GM23338 (cell line): ENCODE measurements around the gene VOPP1. TPM values are rescaled to one million over a fixed set of nuclear protein-coding genes. Genes with fewer than 3 reads are reported as not detected.

ENCODE experiments used
- ATAC-seq: fragments of 200-7000 bp; cut with Tn5 transposase; 3 replicates; pipeline ENCODE4 v1.9.1; 2020
- DNase-seq: peaks from one replicate; pipeline ENCODE4 v3.0.0-alpha.2; 2015; ENCODE audit warnings: low spot score
- H2AFZ ChIP-seq: fragments of 200-600 bp; sonication (generic); 2 replicates; pipeline ENCODE4 v1.8.0; 2016; ENCODE audit warnings: antibody characterized with exemption, mild to moderate bottlenecking, moderate library complexity
- H3F3A ChIP-seq: fragments of 200-600 bp; sonication (generic); replicated peaks from 2 replicates; pipeline ENCODE4 v1.8.0; 2017; ENCODE audit warnings: antibody characterized with exemption, mixed run types, low read depth
- H3K27ac ChIP-seq: fragments of 200-600 bp; sonication (generic); 2 replicates; pipeline ENCODE4 v1.6.1; 2016; ENCODE audit warnings: low read depth
- H3K27me3 ChIP-seq: fragments of 200-600 bp; sonication (generic); 2 replicates; pipeline ENCODE4 v1.8.0; 2016; ENCODE audit warnings: mild to moderate bottlenecking, mixed run types, moderate library complexity; ENCODE audit not compliant: insufficient read depth
- H3K36me3 ChIP-seq: fragments of 200-600 bp; sonication (generic); 2 replicates; pipeline ENCODE4 v1.8.0; 2016; ENCODE audit warnings: mild to moderate bottlenecking; ENCODE audit not compliant: insufficient read depth
- H3K4me1 ChIP-seq: fragments of 200-600 bp; sonication (generic); 2 replicates; pipeline ENCODE4 v1.8.0; 2016; ENCODE audit warnings: mild to moderate bottlenecking, moderate library complexity; ENCODE audit not compliant: insufficient read depth
- H3K4me2 ChIP-seq: fragments of 200-600 bp; sonication (generic); 2 replicates; pipeline ENCODE4 v1.7.1; 2017; ENCODE audit warnings: mixed run types
- H3K4me3 ChIP-seq: fragments of 200-600 bp; sonication (generic); 2 replicates; pipeline ENCODE4 v1.6.1; 2016; ENCODE audit warnings: mixed run types
- H3K79me2 ChIP-seq: fragments of 200-600 bp; sonication (generic); replicated peaks from 2 replicates; pipeline ENCODE4 v1.8.0; 2017; ENCODE audit warnings: mild to moderate bottlenecking; ENCODE audit not compliant: insufficient read depth
- H3K9me2 ChIP-seq: fragments of 200-600 bp; sonication (generic); 2 replicates; pipeline ENCODE4 v1.8.0; 2017; ENCODE audit not compliant: insufficient read depth
- H4K20me1 ChIP-seq: fragments of 200-600 bp; sonication (generic); replicated peaks from 2 replicates; pipeline ENCODE4 v1.8.0; 2017; ENCODE audit warnings: mild to moderate bottlenecking; ENCODE audit not compliant: insufficient read depth
- H3K27ac Mint-ChIP-seq: 2 replicates; pipeline ENCODE4 v1.8.0; 2020; ENCODE audit warnings: inconsistent platforms, mild to moderate bottlenecking, moderate library complexity, mixed read lengths
- H3K27me3 Mint-ChIP-seq: 3 replicates; pipeline ENCODE4 v1.8.0; 2022; ENCODE audit warnings: low read depth, mild to moderate bottlenecking, moderate library complexity, mixed read lengths, inconsistent platforms; ENCODE audit not compliant: insufficient read depth, poor library complexity
- H3K36me3 Mint-ChIP-seq: 3 replicates; pipeline ENCODE4 v1.8.0; 2021; ENCODE audit warnings: low read depth, mild to moderate bottlenecking, inconsistent platforms, moderate library complexity, mixed read lengths
- H3K4me1 Mint-ChIP-seq: 3 replicates; pipeline ENCODE4 v1.8.0; 2020; ENCODE audit warnings: mild to moderate bottlenecking, inconsistent platforms, mixed read lengths
- H3K4me3 Mint-ChIP-seq: 3 replicates; pipeline ENCODE4 v1.8.0; 2021; ENCODE audit warnings: moderate library complexity, mild to moderate bottlenecking, inconsistent platforms, mixed read lengths
- H3K9me3 Mint-ChIP-seq: 3 replicates; pipeline ENCODE4 v1.8.0; 2020; ENCODE audit warnings: moderate library complexity, mild to moderate bottlenecking, inconsistent platforms, mixed read lengths
- CTCF ChIP-seq, 2 experiments: fragments of 200-600 bp in 1 of 2; sonication (generic) in 1 of 2; conservative IDR thresholded peaks; 2 replicates each; pipeline versions ENCODE4 v1.5.1 to v1.6.1; 2016 to 2017; ENCODE audit warnings: antibody characterized with exemption in 2 of 2, low read depth in 2 of 2, mild to moderate bottlenecking in 2 of 2, moderate library complexity in 1 of 2
- ETS1 ChIP-seq: IDR thresholded peaks from 2 replicates; pipeline ENCODE4 v1.6.1; 2016; ENCODE audit warnings: antibody characterized with exemption
- EZH2 ChIP-seq: fragments of 200-600 bp; sonication (generic); IDR thresholded peaks from one replicate; pipeline ENCODE4 v1.8.0; 2017; ENCODE audit warnings: antibody characterized with exemption, mild to moderate bottlenecking, low read depth; ENCODE audit not compliant: unreplicated experiment
- REST ChIP-seq: IDR thresholded peaks from one replicate; pipeline ENCODE4 v1.6.1; 2018; ENCODE audit warnings: antibody characterized with exemption; ENCODE audit not compliant: unreplicated experiment
- ZNF114 ChIP-seq: fragments of 250-450 bp; sonication (Bioruptor Pico); IDR thresholded peaks from 2 replicates; pipeline ENCODE4 v1.5.0; 2020; ENCODE audit warnings: mild to moderate bottlenecking, moderate library complexity
- ZNF462 ChIP-seq: fragments of 250-450 bp; sonication (Bioruptor Pico); IDR thresholded peaks from 2 replicates; pipeline ENCODE4 v1.5.0; 2020; ENCODE audit warnings: mild to moderate bottlenecking, moderate library complexity
- polyA plus RNA-seq: library from polyadenylated mRNA; unstranded; fragments of >200 nt; fragmentation: Nextera tagmentation; extraction: Ambion mirVana; gene quantifications from 2 replicates; pipeline ENCODE4 v1.2.1, GENCODE V29; 2016
- total RNA-seq: library from RNA; depleted of rRNA; stranded (reverse); fragments of >200 nt; shearing (Covaris generic); gene quantifications from 2 replicates; pipeline ENCODE4 v1.2.3, GENCODE V29; 2014

VOPP1 gene
- total and polyA plus RNA-seq, 2 experiments from 2014 or later = 28.2 to 73.7 TPM

GRCh38 chr7:55521917-55522902 lies 50.1 kb downstream of the VOPP1 start (continued):
- TF ChIP-seq REST (no peak), ZNF114 (CRISPR knock-in tag) (no peak), ETS1 (no peak), EZH2 (no peak), CTCF (conservative IDR thresholded peaks at IDR 0.05; ENCODE audit: low read depth in 2 of 2) (no peak)

GRCh38 chr7:55521512-55521911 lies 50.8 kb downstream of the VOPP1 start:
- H3K27me3 ChIP-seq = no peaks in the 10 kb centered on the region
- DNase-seq (peak; percentile 46), ATAC-seq (peak; percentile 66)
- H3K9me3 Mint-ChIP-seq = no peaks in the 10 kb centered on the region
- peaks cover 62% of the 10 kb centered on the region for H3K4me1 Mint-ChIP-seq
- peaks cover 25% of the 10 kb centered on the region for H4K20me1 ChIP-seq
- no peaks in the 10 kb centered on the region for H3K9me2 ChIP-seq
- peaks cover 63% of the 10 kb centered on the region for H3K79me2 ChIP-seq
- no peak overlapping the region for H3K4me3 ChIP-seq
- H3K27me3 Mint-ChIP-seq = peaks cover 4% of the 10 kb centered on the region
- no peak overlapping the region for H3K27ac ChIP-seq
- H3K27ac Mint-ChIP-seq = no peak overlapping the region
- peaks cover 23% of the 10 kb centered on the region for H3K36me3 Mint-ChIP-seq
- no peaks in the 10 kb centered on the region for H3K36me3 ChIP-seq
- H3K4me1 ChIP-seq = peaks cover 50% of the 10 kb centered on the region
- no peak overlapping the region for H3K4me2 ChIP-seq
- H3K4me3 Mint-ChIP-seq = no peak overlapping the region
- no peak overlapping the region for H2AFZ ChIP-seq
- no peaks in the 10 kb centered on the region for H3F3A ChIP-seq
- TF ChIP-seq REST (no peak), ZNF462 (CRISPR knock-in tag) (no peak)
